Measurements from ENCODE around the gene PAX5. TPM values are rescaled to one million over a fixed set of nuclear protein-coding genes. Genes with fewer than 3 reads are reported as not detected.

PAX5 gene
- total RNA-seq, 4 donors from 2014 or later, result 0.55 TPM; not detected in 3

DNA sequence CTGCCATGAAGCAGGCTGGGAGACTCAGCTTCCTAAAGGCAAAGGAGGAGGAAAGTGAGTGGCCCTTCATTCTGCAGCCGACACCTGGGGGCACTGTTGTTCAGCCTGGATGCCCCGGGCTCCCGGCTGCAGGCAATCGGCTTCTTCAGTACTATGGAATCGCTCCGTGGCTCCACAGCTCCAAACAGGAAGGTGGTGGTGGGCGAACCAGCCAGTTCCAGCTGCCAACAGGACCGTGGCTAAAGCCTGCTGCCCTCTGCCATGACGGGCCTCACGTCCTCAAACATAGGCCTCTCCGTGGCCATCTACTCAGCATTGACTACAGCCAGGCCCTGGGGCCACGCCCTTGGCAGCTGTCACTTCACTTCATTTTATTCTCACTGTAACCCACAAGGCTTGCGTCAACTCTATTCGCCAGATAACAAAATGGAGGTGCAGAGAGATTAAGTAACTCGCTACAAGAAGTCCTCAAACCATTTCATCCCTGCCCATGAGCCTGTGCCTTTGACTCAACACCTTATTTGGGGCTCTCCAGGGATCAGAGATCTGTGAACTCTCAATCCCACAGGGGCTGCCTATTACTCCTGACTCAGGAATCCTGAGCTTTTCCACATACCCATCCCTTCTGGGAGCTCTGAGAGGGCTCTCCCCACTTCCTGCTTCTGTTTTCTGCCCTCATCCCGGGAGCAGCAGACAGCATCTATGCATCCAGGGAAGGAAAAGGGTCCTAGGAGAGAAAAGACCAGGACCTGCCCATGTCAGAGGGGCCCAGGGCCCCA lies 38.0 kb downstream of the PAX5 start:
- H3K27ac ChIP-seq, result no peak overlapping the region
- H3K4me1 ChIP-seq, result no peaks in the 10 kb centered on the region
- DNase-seq, result no peak
- H3K9me3 ChIP-seq, result no peaks in the 10 kb centered on the region
- TF ChIP-seq, protein P1, sequence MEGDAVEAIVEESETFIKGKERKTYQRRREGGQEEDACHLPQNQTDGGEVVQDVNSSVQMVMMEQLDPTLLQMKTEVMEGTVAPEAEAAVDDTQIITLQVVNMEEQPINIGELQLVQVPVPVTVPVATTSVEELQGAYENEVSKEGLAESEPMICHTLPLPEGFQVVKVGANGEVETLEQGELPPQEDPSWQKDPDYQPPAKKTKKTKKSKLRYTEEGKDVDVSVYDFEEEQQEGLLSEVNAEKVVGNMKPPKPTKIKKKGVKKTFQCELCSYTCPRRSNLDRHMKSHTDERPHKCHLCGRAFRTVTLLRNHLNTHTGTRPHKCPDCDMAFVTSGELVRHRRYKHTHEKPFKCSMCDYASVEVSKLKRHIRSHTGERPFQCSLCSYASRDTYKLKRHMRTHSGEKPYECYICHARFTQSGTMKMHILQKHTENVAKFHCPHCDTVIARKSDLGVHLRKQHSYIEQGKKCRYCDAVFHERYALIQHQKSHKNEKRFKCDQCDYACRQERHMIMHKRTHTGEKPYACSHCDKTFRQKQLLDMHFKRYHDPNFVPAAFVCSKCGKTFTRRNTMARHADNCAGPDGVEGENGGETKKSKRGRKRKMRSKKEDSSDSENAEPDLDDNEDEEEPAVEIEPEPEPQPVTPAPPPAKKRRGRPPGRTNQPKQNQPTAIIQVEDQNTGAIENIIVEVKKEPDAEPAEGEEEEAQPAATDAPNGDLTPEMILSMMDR (IDR thresholded peaks at IDR 0.05), result no peak
- TF ChIP-seq POLR2A (IDR thresholded peaks at IDR 0.05), result no peak
- H3K4me3 ChIP-seq, result no peak overlapping the region
- no peaks in the 10 kb centered on the region for H3K36me3 ChIP-seq
- H3K27me3 ChIP-seq, result peaks cover 0 to 6% of the 10 kb centered on the region in 2 donors
- intact Hi-C loops (cut with DNase I; ENCODE audit: low total_unique reads), result no loop called here

DNA sequence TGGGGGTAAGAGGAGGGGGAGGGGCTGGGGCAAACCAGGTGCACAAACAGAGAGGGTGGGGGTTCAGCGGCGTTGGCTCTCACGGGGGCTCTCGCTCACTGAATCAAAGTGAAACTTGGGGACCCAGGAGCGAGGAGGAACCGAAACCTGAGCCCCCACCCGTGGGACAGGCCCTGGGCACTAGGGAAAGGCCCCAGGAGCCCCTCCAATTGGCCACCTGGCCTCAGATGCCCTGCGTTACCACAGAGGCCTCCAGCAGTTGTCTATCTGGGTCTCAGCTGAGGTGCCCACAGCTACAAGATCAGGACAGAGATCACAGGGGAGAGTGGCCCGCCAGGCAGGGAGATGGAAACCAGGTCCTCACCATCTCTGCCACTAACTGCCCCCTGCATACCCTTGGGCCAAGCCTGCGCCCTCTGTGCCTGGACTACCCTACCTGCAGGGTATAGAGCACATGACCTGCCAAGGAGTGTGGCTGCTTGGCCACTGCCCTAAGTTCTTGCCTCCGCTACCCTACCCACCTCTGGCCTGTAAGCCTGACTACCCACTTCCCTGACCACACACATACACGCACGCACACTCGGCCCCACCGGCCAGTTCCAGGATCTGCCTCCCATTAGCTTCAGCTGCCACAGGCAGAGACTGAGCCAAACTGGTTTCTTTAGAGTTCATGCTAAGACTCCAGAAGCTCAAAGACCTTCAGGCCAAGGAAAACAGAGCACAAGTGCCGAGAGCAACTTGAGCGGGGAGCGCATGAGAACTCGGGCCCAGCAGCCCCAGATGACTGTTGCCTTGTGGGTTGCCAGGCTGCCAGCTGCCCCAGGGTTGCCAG lies 39.9 kb downstream of the PAX5 start:
- TF ChIP-seq, protein P1 (IDR thresholded peaks at IDR 0.05), result no peak
- TF ChIP-seq POLR2A (IDR thresholded peaks at IDR 0.05), result no peak
- H3K4me1 ChIP-seq, result no peaks in the 10 kb centered on the region
- H3K27me3 ChIP-seq, result no peaks in the 10 kb centered on the region
- H3K27ac ChIP-seq, result no peak overlapping the region
- no peaks in the 10 kb centered on the region for H3K36me3 ChIP-seq
- H3K9me3 ChIP-seq, result no peaks in the 10 kb centered on the region
- intact Hi-C loops (cut with DNase I; ENCODE audit: low total_unique reads), result no loop called here
- DNase-seq, result no peak
- no peak overlapping the region for H3K4me3 ChIP-seq

DNA sequence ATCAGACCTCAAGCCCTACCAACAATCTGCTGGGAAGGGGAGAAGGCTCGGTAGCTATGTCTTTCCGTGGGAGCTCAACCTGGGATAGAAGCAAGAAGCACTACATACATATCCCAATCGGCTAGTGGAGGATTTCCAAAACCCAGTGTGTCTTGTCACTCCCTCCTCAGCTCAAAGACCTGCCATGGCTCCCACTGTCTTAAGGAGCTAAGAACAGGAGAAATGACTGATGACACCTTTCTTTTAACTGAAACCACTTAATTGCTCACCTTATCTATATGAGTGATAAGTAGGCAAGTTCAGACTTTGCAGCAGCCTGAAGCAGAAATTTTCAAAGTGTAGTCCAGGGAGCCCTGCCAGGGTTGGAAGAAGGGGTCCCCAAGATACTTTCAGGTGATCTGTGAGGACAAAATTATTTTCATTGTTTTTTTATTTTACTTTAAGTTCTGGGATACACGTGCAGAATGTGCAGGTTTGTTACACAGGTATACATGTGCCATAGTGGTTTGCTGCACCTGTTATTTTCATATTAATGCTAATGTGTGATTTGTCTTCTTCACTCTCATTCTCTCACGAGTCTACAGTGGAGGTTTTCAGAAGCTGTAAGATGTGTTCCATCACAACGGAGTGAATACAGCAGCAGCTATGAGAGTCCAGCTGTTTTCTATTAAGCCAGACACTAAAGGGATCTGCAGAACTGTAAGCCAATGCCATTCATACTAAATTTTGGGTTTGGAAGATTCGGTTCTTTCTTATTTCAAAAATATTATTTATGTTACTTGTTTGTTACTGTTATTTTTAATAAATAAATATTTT lies 41.4 kb downstream of the PAX5 start:
- Histone ChIP-seq H3K9me3 (no peaks in the 10 kb centered on the region), H3K27ac (no peak overlapping the region), H3K4me3 (no peak overlapping the region), H3K4me1 (no peaks in the 10 kb centered on the region), H3K27me3 (peaks cover 0 to 1% of the 10 kb centered on the region in 2 donors), H3K36me3 (no peaks in the 10 kb centered on the region)
- intact Hi-C loops (cut with DNase I; ENCODE audit: low total_unique reads), result no loop called here
- no peak for TF ChIP-seq POLR2A (IDR thresholded peaks at IDR 0.05)
- TF ChIP-seq, protein P1 (IDR thresholded peaks at IDR 0.05), result no peak
- no peak for DNase-seq

DNA sequence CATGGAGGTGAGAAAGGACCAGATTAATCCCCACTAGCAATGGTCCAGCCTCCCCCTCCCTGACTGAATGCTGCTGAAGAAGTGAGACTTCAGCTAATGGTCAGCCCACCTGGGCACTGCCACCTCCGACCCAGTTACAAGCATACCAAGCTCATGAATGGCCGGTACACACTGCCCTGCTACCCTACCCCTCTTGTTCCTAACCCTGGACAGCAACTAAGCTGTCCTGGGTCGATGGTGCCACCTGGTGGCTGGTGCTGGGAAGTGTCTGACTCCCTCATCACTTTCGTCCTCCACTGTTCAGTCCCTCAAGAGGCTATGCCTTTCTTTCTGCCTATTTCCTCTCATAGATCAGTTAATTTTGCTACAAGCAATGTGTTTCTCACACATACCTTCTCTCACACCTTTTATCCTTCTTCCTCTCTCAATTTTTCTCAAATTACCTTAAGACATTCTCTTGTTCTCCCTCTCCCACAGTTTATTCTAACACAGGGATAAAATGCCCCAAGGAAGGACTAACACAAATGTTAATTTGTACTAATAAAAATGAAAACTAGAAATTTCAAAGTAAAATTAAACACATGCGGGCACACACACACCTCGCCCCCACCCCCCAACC lies 42.4 kb downstream of the PAX5 start:
- DNase-seq, result no peak
- intact Hi-C loops (cut with DNase I; ENCODE audit: low total_unique reads), result no loop called here
- Histone ChIP-seq H3K4me3 (no peak overlapping the region), H3K36me3 (no peaks in the 10 kb centered on the region), H3K27ac (no peak overlapping the region), H3K4me1 (peaks cover 0 to under 1% of the 10 kb centered on the region in 2 donors), H3K27me3 (peaks cover 0 to 11% of the 10 kb centered on the region in 2 donors), H3K9me3 (no peaks in the 10 kb centered on the region)
- TF ChIP-seq, protein P1 (IDR thresholded peaks at IDR 0.05), result no peak
- no peak for TF ChIP-seq POLR2A (IDR thresholded peaks at IDR 0.05)

All from uterus (tissue), 4 donors.